K562 (cell line): ENCODE results near the gene LUC7L3. TPM values are rescaled to one million over a fixed set of nuclear protein-coding genes. Genes with fewer than 3 reads are reported as not detected.

Source experiments
- ARHGAP35 ChIP-seq: fragments of 450-650 bp; IDR thresholded peaks from 2 replicates; pipeline ENCODE4 v1.6.1; 2018; ENCODE audit not compliant: partially characterized antibody
- BDP1 ChIP-seq: IDR thresholded peaks from 3 replicates; pipeline ENCODE4 v1.6.1; 2011; ENCODE audit not compliant: insufficient read length, insufficient read depth
- E2F3 ChIP-seq: fragments of 250-450 bp; sonication (Bioruptor Pico); IDR thresholded peaks from 2 replicates; pipeline ENCODE4 v1.4.0; 2020; ENCODE audit warnings: mild to moderate bottlenecking
- L3MBTL2 ChIP-seq: fragments of 450-650 bp; IDR thresholded peaks from 2 replicates; pipeline ENCODE4 v1.6.1; 2016; ENCODE audit warnings: mild to moderate bottlenecking, moderate library complexity
- MAFG ChIP-seq: fragments of 450-650 bp; conservative IDR thresholded peaks from 2 replicates; pipeline ENCODE4 v1.6.1; 2016; ENCODE audit warnings: missing genetic modification characterization, missing compliant biosample characterization
- NCOA1 ChIP-seq: fragments of 450-650 bp; IDR thresholded peaks from 2 replicates; pipeline ENCODE4 v1.6.1; 2016; ENCODE audit warnings: low read depth
- PTRF ChIP-seq: fragments of 450-650 bp; IDR thresholded peaks from 2 replicates; pipeline ENCODE4 v1.6.1; 2016; ENCODE audit warnings: mild to moderate bottlenecking, missing genetic modification characterization, missing compliant biosample characterization
- SAP30 ChIP-seq: fragments of 200-600 bp; sonication (generic); IDR thresholded peaks from 2 replicates; pipeline ENCODE4 v1.6.1; 2012; ENCODE audit warnings: borderline replicate concordance, low read depth, mild to moderate bottlenecking, moderate library complexity, low read length, control low read depth, inconsistent platforms; ENCODE audit not compliant: insufficient read depth, poor library complexity, severe bottlenecking
- SMAD3 ChIP-seq: fragments of 450-650 bp; formaldehyde crosslinking; conservative IDR thresholded peaks from 2 replicates; pipeline ENCODE4 v1.4.0; 2020; ENCODE audit warnings: mild to moderate bottlenecking
- SREBF1 ChIP-seq: fragments of 150-350 bp; IDR thresholded peaks from 2 replicates; pipeline ENCODE4 v1.6.1; 2014; ENCODE audit warnings: antibody characterized with exemption, low read depth, low read length, borderline replicate concordance
- SRSF7 ChIP-seq: fragments of 200-400 bp; formaldehyde crosslinking; optimal IDR thresholded peaks from 2 replicates; pipeline ENCODE3; 2017; ENCODE audit warnings: mild to moderate bottlenecking, low read depth, low read length
- ZNF311 ChIP-seq: fragments of 250-450 bp; sonication (Bioruptor Pico); IDR thresholded peaks from 2 replicates; pipeline ENCODE4 v1.4.0; 2020; ENCODE audit warnings: mild to moderate bottlenecking, moderate library complexity
- ZNF584 ChIP-seq: fragments of 200-800 bp; sonication (Bioruptor generic); IDR thresholded peaks from 2 replicates; pipeline ENCODE4 v1.6.1; 2016; ENCODE audit warnings: low read depth, mild to moderate bottlenecking, missing genetic modification characterization, missing compliant biosample characterization
- polyA plus RNA-seq, 8 experiments: library from polyadenylated mRNA; depleted of rRNA in 4 of 8; stranded (reverse) in 5 of 8; unstranded in 3 of 8; fragments of >200 nt; fragmentation: Nextera tagmentation in 2 of 8; fragmentation: Illumina TruSeq in 1 of 8; extraction: Ambion mirVana in 2 of 8; extraction: Trizol in 1 of 8; gene quantifications; 2 replicates each; pipeline versions ENCODE4 v1.2.1 to v1.2.3, GENCODE V29; 2011 to 2014; ENCODE audit warnings: inconsistent platforms in 1 of 8, missing spikeins in 1 of 8
- total RNA-seq, 7 experiments: library from RNA; depleted of rRNA in 6 of 7; stranded (reverse); fragments of >200 nt in 6 of 7; fragmentation: Illumina TruSeq in 2 of 7; extraction: Trizol in 2 of 7; gene quantifications; 2 replicates each; pipeline versions ENCODE4 v1.2.1 to v1.2.3, GENCODE V29; 2011 to 2021; ENCODE audit warnings: low replicate concordance in 1 of 7
- TF ChIP-seq, protein P1 (sequence below): sonication (generic); IDR thresholded peaks from 2 replicates; pipeline ENCODE4 v1.6.1; 2016
- TF ChIP-seq, protein P2 (sequence below): sonication (generic); formaldehyde crosslinking; IDR thresholded peaks from 2 replicates; pipeline ENCODE4 v1.8.0; 2022; ENCODE audit warnings: mild to moderate bottlenecking, missing genetic modification reagents
- TF ChIP-seq, protein P3 (sequence below): fragments of 250-450 bp; sonication (Bioruptor Pico); IDR thresholded peaks from 2 replicates; pipeline ENCODE4 v1.6.1; 2021; ENCODE audit warnings: mild to moderate bottlenecking
- TF ChIP-seq, protein P4 (sequence below): fragments of 250-450 bp; sonication (Bioruptor Pico); IDR thresholded peaks from 2 replicates; pipeline ENCODE4 v1.5.0; 2021
- TF ChIP-seq, protein P5 (sequence below): fragments of 450-650 bp; formaldehyde crosslinking; IDR thresholded peaks from 2 replicates; pipeline ENCODE4 v1.4.0; 2020; ENCODE audit warnings: mild to moderate bottlenecking, moderate library complexity
- TF ChIP-seq, protein P6 (sequence below): sonication (generic); formaldehyde crosslinking; IDR thresholded peaks from 2 replicates; pipeline ENCODE4 v1.5.0; 2020; ENCODE audit warnings: missing genetic modification reagents

The LUC7L3 gene
- total and polyA plus RNA-seq, 9 of the 15 experiments (the other 6 are each of a cell fraction or from before 2014, with no cell fraction given), result 80.8 to 284 (median 127) TPM

DNA sequence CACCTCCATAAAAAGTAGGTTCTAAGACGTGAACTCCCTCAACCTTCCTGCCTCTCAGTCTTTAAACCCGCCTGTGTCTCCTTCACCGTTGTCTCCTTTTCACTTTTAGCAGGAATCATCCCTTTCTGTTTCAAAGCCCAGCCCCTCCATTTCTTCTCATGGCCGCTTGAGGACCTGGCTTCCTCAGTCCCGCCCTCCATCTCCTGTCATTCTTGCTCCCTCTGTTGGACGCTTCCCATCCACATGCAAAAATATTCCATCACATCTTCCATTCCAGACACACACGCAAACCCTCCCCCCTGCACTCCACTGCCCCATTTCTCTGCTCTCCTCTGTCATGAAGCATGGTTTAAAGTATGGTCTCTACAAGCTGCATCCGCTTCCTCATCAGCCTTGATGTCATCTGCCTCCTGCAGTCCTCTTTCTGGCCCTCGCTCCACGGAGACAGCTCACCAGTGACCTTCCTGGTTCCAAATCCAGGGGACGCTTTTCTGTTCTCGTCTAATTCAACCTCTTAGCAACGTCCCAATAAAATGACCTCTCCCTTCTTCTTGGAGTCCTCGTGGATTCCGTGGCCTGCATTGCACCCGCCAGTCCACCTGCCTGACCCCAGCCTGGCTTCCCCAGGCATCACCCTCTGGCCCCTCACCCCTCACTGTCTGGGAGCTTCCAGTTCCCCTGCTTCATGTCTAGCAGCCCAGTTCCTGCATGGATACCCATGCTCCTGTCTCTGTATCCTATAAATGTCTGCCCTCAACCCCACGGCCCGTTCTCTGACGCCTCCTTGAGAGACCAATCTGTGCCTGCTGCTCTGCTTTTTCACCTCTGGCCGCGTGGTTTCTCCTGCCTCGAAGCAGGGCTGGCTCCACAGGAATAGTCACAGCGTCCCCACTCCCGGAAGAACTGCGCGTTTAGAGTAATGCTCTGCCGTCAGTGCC lies 37.9 kb upstream of the LUC7L3 start (continued):
- TF ChIP-seq, protein P1, sequence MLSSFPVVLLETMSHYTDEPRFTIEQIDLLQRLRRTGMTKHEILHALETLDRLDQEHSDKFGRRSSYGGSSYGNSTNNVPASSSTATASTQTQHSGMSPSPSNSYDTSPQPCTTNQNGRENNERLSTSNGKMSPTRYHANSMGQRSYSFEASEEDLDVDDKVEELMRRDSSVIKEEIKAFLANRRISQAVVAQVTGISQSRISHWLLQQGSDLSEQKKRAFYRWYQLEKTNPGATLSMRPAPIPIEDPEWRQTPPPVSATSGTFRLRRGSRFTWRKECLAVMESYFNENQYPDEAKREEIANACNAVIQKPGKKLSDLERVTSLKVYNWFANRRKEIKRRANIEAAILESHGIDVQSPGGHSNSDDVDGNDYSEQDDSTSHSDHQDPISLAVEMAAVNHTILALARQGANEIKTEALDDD, result no peak
- TF ChIP-seq NCOA1 (no peak), E2F3 (CRISPR knock-in tag) (no peak), PTRF (tag) (no peak), L3MBTL2 (no peak), SAP30 (no peak), SREBF1 (no peak), BDP1 (no peak), ZNF311 (no peak), SRSF7 (no peak), MAFG (tag) (no peak; the same call in 1 of the 2 replicates), ZNF584 (CRISPR knock-in tag) (no peak), ARHGAP35 (no peak), SMAD3 (CRISPR knock-in tag) (no peak)
- TF ChIP-seq, protein P2, sequence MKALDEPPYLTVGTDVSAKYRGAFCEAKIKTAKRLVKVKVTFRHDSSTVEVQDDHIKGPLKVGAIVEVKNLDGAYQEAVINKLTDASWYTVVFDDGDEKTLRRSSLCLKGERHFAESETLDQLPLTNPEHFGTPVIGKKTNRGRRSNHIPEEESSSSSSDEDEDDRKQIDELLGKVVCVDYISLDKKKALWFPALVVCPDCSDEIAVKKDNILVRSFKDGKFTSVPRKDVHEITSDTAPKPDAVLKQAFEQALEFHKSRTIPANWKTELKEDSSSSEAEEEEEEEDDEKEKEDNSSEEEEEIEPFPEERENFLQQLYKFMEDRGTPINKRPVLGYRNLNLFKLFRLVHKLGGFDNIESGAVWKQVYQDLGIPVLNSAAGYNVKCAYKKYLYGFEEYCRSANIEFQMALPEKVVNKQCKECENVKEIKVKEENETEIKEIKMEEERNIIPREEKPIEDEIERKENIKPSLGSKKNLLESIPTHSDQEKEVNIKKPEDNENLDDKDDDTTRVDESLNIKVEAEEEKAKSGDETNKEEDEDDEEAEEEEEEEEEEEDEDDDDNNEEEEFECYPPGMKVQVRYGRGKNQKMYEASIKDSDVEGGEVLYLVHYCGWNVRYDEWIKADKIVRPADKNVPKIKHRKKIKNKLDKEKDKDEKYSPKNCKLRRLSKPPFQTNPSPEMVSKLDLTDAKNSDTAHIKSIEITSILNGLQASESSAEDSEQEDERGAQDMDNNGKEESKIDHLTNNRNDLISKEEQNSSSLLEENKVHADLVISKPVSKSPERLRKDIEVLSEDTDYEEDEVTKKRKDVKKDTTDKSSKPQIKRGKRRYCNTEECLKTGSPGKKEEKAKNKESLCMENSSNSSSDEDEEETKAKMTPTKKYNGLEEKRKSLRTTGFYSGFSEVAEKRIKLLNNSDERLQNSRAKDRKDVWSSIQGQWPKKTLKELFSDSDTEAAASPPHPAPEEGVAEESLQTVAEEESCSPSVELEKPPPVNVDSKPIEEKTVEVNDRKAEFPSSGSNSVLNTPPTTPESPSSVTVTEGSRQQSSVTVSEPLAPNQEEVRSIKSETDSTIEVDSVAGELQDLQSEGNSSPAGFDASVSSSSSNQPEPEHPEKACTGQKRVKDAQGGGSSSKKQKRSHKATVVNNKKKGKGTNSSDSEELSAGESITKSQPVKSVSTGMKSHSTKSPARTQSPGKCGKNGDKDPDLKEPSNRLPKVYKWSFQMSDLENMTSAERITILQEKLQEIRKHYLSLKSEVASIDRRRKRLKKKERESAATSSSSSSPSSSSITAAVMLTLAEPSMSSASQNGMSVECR (CRISPR knock-in tag), result no peak
- TF ChIP-seq, protein P3, sequence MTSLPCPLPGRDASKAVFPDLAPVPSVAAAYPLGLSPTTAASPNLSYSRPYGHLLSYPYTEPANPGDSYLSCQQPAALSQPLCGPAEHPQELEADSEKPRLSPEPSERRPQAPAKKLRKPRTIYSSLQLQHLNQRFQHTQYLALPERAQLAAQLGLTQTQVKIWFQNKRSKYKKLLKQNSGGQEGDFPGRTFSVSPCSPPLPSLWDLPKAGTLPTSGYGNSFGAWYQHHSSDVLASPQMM, result no peak
- TF ChIP-seq, protein P4, sequence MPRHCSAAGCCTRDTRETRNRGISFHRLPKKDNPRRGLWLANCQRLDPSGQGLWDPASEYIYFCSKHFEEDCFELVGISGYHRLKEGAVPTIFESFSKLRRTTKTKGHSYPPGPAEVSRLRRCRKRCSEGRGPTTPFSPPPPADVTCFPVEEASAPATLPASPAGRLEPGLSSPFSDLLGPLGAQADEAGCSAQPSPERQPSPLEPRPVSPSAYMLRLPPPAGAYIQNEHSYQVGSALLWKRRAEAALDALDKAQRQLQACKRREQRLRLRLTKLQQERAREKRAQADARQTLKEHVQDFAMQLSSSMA, result no peak
- TF ChIP-seq, protein P5, sequence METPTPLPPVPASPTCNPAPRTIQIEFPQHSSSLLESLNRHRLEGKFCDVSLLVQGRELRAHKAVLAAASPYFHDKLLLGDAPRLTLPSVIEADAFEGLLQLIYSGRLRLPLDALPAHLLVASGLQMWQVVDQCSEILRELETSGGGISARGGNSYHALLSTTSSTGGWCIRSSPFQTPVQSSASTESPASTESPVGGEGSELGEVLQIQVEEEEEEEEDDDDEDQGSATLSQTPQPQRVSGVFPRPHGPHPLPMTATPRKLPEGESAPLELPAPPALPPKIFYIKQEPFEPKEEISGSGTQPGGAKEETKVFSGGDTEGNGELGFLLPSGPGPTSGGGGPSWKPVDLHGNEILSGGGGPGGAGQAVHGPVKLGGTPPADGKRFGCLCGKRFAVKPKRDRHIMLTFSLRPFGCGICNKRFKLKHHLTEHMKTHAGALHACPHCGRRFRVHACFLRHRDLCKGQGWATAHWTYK, result no peak
- TF ChIP-seq, protein P6, sequence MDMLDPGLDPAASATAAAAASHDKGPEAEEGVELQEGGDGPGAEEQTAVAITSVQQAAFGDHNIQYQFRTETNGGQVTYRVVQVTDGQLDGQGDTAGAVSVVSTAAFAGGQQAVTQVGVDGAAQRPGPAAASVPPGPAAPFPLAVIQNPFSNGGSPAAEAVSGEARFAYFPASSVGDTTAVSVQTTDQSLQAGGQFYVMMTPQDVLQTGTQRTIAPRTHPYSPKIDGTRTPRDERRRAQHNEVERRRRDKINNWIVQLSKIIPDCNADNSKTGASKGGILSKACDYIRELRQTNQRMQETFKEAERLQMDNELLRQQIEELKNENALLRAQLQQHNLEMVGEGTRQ, result no peak
